ENCODE measurements around the gene PQBP1.

Gene PQBP1

GRCh38 chrX:48911412-48912182 lies 13.9 kb downstream of the PQBP1 start, which contains the start of gene SLC35A2:
Gene SLC35A2 (minus strand): TSS chrX:48911646. CDS start chrX:48911636, 10 bp downstream.
- H3K4me3 ChIP-seq (ENCODE audit: low read length): peak within 1 kb of the TSS; percentile 87
- DNase-seq (ENCODE audit: low read depth): peak; percentile 31
- no peak for TF ChIP-seq CTCF (conservative IDR thresholded peaks at IDR 0.05; ENCODE audit: low read depth, low read length)

- no peak for DNase-seq (ENCODE audit: low read depth)
- TF ChIP-seq CTCF (conservative IDR thresholded peaks at IDR 0.05; ENCODE audit: low read depth, low read length): no peak
- no peak overlapping the region for H3K4me3 ChIP-seq (ENCODE audit: low read length)
These were observed 16.1 kb downstream of the PQBP1 start for GRCh38 chrX:48913605-48914366.

- no peak for DNase-seq (ENCODE audit: low read depth)
- no peak overlapping the region for H3K4me3 ChIP-seq (ENCODE audit: low read length)
- TF ChIP-seq CTCF (conservative IDR thresholded peaks at IDR 0.05; ENCODE audit: low read depth, low read length): no peak
These were observed 17.1 kb downstream of the PQBP1 start for GRCh38 chrX:48914593-48915493.

GRCh38 chrX:48917139-48918001 lies 19.6 kb downstream of the PQBP1 start:
- H3K4me3 ChIP-seq (ENCODE audit: low read length): peak overlapping the region; percentile 61
- DNase-seq (ENCODE audit: low read depth): peak; percentile 48
- peak; percentile 89 for TF ChIP-seq CTCF (conservative IDR thresholded peaks at IDR 0.05; ENCODE audit: low read depth, low read length)

GRCh38 chrX:48918301-48918642 lies 20.5 kb downstream of the PQBP1 start:
- DNase-seq (ENCODE audit: low read depth): no peak
- H3K4me3 ChIP-seq (ENCODE audit: low read length): peak overlapping the region; percentile 61
- no peak for TF ChIP-seq CTCF (conservative IDR thresholded peaks at IDR 0.05; ENCODE audit: low read depth, low read length)
